DMS153 (cell line): ENCODE results near the gene EMP1.

Experiments used
- DNase-seq: peaks from one replicate; lab custom pipeline; 2025; lab: John Stamatoyannopoulos, UW

Gene EMP1

DNA sequence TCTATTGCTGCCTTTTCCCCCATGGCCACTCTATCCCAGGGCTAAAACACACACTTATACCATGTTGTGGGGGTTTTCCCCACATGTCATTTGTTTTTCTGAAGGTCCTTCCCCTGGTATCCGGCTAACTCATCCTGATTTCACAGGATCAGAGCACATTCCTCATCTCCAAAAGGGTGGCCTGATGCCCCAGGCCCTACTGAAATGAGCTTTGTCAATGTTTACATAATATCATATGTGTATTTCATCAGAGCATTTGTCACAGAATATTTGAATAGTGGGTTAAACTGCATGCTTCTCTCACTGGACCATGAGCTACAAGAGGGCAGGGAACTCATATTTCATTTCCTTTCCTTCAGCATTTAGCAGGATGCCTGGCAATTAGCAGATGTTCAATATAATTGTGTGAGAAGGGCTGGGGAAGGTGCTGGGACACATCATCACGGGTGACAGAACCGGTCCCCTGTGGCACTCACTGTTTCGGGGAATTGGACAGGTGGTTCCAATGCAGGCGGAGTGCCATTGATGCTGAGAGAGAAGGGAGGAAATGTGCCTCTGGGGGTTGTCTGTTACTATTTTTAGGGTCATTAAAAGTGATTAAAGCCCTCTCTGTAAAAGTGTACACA is 26.8 kb downstream of the EMP1 start:
- no peak for DNase-seq

DNA sequence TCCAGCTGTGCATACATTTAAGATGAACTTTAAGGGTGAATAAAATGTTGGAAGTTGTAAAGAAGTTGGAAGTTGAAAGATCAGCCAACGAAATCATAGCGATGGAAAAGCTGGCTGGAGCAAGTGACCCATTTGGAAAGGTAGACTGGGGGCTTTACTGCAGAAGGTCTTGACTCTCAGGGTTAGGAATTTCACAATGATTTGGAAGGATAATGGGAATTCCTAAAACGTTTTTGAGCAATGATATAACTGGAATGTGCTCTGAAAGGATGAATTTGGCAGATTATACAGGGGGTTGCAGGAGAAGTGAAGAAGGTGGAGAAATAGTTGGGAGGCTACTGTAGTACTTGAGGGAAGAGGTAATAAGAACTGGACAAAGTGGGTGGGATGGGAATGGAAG is 27.4 kb downstream of the EMP1 start:
- no peak for DNase-seq

DNA sequence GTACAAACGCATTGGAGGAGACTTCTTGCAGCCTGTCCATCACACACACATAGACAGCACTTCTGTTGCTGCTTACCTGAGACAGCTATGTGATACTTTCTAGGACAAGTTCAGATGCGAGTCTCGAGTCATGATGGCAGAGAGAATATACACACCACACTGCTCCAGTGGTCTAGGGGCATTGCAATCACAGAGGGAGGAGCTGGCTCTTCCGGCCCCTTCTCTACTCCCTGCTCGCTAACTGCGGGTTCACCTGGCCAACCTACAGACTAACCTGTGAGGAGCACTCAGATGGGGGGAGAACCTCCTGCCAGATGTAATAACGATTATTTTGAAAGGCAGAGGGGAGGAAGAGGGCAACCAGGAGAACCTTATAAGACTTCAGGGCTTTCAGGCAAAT is 30.7 kb downstream of the EMP1 start:
- no peak for DNase-seq

DNA sequence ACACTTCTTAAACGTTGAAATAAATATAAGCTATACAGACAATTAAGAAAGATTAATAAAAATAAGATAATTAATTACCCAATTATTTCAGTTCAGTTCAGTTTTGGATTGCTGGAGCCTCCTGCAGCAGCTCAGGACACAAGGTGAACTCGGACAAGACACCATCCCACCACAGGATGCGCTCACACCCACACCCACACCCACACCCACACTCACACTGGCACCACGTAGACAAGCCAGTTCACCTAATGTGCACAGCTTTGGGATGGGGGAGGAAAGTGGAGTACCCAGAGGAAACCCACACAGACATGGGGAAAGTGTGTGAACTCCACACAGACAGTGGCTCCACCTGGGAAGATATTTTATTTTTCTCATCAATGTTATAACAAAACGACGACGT is 32.1 kb downstream of the EMP1 start:
- no peak for DNase-seq

DNA sequence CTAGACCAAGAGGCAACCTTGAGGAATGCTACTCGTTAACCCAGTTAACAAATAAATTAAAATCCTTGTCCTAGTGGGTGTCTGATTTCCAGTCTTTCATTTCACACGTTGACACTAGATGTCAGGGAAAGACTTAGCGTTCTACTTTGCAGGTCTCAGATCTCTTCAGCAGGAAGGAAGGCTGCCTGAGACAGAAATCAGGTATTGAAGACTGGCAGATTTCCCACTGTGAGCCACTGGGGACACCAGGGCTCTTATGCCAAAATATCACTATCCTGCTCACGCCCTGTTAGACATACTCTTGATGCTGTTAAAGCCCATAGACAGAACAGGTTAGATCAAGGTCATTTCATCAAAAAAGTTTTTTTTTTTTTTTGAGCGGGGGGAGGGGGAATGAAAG is 33.0 kb downstream of the EMP1 start:
- no peak for DNase-seq

DNA sequence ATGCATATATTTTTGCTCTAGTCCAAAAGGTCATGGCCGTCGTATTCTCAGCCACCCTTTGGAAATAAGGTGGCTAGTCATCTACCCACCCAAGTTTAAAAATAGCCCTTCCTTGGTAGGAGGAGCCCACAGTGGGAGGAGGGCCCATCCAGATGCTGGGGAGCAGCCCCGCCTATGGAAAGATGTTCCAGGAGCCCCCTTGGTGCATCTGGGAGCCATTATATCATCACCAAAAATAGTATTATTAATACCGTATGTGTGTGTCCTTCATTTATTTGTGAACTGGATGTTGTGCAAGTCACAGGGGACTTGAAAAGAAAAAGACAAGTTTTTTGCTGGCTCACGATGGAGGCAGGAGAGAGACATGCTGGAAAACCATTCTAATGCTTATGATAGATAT is 34.0 kb downstream of the EMP1 start:
- no peak for DNase-seq

DNA sequence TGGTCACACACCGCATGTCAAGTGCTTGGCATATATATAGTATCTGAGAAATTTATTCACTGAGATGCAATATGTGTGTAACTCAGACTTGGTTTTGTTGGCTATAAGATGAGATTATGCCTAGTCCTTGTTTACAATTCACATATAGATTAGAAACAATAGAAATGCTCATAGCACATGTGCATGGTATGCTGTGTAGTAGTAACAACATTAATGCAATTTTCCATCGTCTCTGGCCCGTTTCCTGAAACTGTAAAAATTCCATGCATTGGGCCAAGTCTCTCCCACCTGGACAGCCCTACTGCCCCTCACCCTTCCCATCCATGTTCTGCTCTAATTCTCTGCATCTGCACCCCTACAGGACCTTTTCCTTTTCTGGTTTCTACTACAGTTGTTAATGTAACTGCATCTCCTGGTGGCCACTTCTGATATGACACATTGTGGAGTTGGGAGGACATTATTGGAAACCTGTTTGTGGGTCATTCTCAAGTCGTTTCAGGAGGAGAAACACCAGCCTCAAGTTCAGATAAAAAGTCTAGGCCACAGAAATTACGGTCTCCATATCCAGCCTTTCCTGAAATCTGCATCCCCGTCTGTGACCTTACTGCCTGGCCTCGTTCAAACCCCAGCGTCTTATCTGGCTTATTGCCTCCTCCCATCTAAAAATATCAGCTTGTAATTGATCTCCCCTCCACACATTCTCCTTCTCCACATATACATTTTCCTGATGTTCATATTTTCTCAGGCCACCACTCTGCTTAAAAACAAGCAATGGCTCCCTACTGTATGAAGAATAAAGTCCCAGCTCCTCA is 37.5 kb downstream of the EMP1 start:
- peak; percentile 8 for DNase-seq

DNA sequence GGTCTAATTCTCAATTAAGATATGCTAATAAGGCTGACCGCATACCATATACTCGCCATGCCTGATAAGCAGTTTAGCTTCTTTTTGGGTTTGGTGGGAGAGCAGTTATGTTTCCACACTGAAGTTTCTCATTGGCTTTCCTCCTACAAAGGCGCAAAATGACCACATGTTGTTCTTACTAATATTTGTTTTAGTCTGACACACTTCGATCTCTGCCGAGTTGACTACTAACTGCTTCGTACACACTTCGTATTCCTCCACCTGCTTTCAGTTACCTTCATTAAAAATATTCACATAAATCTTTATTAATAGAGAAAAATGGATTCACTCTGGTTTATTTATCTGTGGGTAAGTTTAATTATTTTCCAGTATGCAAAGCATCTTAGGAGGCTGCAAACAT is 41.7 kb downstream of the EMP1 start:
- DNase-seq: no peak

DNA sequence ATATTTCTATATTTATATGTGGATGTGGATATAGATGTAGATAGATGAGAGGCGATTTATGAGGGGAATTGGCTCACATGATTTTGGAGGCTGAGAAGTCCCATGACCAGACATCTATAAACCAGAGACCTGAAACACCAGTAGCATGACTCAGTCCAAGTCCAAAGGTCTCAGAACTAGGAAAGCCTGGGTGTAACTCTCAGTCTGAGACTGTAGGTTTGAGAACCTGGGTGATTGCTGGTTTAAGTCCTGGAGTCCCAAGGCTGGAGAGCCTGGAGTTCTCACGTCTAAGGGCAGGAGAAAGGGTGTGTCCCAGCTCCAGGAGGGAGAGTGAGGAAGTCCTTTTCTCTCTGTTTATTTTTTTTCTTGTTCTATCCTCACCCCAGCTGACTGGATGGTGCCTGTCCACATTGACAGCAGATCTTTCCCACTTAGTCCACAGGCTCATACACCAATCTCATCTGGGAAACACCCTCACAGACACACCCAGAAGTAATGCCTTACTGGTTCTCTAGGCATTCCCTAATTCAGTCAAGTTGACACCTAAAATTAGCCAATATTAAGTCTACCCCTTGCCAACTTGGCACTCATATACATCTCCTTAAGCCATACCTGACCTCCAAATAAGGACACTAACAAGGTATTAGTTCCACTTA is 45.4 kb downstream of the EMP1 start:
- no peak for DNase-seq

DNA sequence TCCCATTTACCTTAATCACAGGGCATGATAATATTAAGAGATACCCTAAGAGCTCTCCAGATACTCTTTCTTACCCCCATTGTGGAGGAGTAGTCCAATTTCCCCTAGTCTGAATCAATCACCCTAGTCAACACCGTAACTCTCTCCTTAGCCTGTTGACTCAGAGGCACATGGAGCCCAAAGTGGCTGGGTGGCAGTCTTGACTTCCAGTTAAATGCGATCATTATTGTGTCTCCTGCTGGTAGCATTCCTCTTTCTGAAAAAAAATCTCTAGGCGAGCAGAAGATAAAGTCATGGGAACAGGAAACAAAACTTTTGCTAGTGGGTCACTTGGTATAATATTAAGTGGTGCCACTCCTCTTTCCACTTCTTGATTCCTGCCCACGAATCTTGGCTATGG is 46.4 kb downstream of the EMP1 start:
- no peak for DNase-seq

DNA sequence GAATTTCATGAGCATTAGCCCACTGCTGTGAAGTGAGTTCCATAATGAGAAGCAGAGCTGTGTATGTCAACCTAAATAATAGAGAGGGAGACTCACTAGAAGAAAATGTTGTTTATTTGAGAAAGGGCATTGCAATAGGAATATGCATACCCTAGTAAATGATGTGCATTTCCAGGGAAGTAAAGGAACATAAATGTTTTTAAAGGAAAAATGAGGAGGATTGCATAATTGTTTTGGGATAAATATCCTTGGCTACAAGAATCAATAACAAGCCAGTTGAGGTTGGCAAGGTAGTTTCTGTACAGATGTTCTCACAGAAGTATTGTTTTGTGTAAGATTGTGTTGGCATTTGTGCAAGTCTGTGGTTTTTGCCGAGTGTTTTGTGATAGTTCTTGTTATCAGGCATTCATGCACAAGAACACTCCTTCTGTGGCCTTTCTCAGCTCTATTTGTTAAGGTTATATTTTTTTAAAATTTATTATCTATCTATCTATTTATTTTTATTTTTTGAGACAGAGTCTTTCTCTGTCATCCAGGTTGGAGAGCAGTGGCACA is 47.1 kb downstream of the EMP1 start:
- DNase-seq: no peak

DNA sequence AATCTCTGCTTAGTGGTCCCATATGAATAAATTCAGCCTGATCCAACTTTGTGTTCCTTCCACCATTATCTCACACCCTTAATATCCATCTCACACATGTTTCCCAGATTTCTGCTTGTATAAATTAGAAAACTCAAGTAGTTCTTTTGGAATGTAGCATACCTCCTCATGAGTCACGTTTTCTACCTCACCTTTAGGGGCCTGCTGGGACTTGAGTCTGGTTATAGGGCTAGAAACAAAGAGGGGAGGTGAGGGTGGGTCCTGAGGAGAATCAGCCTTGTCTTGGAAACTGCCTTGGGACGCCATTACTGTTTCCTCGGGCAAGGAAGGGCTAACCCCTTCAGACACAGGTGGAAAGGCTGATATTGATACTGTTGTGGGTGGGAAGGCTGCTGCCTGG is 51.1 kb downstream of the EMP1 start:
- DNase-seq: no peak

DNA sequence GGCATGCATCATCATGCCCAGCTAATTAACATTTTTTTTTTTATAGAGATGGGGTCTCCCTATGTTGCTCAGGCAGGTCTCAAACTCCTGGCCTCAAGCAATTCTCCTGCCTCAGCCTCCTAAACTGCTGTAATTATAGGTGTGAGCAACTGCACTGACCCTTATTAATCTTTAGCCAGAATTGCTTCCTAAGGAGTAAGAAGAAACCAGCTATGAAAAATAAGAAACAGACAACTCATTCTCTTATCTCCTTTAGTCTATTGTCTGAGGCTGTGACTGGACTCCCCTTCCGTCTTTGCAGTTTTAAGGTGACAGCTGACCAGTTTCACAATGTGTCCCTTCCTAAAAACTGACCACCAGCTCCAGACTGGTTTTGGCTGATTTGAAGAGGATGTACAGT is 52.4 kb downstream of the EMP1 start:
- no peak for DNase-seq

DNA sequence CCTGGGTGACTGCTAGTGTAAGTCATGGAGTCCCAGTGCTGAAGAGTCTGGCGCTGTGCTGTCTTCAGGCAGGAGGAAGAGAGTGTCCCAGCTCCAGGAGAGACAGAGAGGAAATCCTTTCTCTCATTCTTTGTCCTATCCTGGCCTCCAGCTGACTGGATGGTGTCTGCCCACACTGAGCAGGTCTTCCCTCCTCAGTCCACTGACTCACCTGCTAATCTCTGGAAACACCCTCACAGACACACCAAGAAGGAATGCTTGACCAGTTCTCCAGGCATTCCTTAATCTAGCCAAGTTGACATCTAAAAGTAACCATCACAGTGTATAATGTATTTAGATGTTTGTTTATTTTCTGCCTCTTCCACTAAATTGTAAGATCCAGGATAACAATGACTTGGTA is 53.9 kb downstream of the EMP1 start:
- no peak for DNase-seq

DNA sequence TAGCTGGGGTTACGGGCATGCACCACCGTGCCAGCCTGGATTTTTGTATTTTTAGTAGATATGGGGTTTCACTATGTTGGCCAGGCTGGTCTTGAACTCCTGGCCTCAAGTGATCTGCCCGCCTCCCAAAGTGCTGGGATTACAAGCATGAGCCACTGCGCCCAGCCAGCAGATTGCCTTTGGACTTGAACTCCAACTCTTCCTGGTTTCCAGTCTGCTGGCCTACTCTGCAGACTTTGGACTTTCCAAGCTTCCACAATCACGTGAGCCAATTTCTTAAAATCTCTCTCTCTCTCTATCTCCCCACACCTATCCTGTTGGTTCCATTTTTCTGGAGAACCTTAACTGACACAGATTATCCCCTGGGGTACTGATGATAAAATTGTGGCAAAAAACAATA is 55.0 kb downstream of the EMP1 start:
- DNase-seq: no peak

DNA sequence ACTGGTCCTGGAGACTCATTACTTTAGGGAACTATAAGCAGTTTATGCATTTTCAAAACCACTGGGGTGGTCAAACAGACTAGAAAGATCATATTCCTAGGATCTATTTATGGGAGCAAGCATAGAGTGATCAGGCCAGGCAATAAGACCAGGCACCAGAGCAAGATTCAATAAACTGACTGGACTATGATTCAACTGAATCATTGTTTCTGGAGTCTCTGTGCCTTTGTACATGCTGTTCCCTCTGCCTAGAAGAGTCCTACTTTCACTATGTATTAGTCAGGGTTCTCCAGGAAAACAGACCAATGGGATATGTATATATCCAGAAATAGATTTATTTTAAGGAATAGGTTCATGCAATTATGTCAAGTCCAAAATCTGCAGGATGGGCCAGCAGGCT is 55.5 kb downstream of the EMP1 start:
- DNase-seq: no peak

DNA sequence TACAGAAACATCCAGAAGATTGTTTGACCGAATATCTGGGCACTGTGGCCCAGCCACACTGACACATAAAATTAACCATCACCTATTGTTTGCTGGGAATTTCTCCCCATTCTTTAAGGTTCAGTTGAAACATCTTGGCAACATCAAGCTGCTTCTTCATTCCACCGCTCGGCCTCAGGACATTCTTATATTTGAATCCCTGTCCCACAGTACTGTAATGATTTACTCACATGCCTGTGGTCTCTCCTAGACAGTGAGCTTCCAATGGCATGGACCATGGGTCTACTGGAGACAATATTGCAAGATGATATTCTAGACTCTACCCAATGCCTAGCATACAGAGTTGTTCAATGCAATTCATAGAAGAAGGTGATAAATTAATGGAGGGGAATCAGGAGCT is 56.1 kb downstream of the EMP1 start:
- DNase-seq: no peak

DNA sequence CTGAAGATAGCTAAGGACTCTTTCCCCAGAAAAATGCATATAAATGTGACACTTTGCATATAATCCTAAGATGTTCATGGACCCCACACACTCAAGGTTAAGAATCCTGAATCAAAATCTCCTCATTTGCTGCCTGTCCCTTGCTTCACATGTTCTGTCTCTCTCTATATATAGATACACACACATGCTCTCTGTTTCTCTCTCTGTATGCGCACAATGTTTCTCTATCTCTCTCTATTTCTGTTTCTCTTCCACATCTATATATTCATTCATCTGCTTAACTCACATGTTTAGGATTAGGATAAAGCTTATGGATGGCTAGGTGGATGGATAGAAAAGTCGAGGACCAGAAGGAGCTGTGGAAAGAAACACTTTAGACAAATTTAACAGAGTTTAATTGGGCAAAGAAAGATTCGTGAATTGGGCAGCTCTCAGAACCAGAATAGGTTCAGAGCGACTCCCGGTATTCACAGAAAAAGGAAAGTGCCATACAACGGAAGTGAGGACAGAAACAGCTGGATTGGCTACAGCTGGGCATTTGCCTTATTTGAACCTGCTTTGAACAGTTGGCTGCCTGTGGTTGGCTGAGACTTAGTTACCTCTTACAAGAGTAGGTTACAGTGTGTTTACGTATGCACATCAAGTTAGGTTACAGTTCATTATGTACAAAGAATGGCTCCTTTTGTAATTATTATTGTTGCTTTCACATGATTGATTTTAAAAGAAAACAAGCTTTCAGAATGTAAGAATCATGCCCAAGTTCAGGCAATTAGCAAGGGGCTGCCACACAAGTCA is 57.6 kb downstream of the EMP1 start:
- no peak for DNase-seq

DNA sequence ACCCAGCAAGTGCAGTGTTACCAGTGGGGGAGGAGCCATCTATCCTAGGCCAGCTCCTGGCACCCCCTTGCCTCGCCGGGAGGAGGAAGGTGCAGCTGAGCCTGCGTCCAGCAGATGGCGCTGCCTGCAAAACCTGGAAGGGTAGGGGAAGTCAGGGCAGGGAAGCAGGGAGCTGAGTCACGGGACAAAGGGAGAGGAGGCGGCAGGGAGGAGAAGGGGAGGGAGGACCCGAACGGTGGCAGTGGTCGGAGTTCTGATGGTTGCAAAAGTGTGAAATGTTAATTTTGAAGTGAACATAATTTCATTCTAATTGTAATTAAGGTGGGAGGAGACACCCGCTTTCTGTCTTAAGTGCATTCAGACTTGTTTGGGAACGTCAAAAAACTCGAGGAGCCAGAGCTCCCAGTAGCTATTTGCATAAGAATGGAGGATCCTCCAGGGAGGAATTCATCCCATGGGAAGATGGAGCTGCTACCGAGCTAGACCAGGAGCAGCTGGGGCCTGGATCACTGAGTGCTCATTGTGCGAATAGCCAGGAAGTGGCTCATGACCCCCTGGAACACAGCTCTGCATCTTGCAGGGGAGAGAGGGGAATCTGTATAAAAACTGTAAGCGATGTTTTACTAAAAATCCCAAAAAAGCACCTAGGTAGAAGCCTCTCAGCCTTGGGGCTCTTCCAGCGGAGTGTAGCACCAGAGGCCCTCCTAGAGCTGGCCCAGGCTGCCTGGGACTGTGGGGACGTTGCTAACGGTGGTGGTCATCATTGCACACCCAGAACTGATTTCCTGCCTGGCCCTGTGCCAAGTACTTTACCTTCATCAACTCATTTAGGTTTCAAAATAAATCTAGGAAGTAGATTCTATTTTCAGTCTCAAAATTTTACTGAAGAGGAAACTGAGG is 59.5 kb downstream of the EMP1 start:
- peak; percentile 91 for DNase-seq

DNA sequence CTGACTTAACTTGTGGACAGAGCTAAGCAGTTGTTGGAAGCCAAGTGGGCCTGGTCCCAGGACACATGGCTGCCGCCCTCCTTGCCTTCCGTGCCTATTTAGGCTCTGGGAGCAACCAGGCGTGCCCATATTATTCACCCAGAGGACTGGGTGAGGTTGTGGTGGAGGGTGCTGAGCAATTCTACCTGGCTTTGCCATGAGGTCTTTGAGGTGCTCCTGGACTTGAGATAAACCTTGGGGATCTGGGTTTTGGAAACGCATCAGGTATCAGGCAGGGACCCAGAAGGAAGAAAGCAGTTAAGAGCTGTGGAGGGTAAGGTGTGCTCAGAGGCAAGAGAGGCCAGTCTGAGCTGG is 60.1 kb downstream of the EMP1 start:
- DNase-seq: no peak

DNA sequence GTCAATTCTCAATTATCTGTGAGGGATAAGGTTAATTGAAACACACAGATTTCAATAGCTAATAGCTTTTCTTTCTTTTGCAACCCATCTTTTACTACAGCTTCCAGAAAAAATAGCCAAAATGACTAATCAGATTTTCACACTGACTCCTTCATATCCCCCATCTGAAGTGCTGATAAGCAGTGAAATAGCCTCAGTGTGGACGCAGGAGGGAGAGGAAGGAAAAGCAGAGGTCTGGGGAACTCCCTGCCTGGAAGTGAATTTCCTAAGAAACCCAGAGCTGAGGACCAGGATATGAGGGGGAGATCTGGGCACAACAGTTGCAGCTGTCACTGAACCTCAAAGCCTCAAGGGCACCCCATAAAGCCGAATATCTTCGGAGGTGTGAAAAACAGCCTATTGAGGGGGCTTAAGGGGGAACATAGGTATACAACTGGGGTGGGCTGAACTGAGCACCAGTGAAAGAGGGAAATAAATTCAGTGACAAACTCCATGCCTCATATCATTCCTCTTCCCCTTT is 60.9 kb downstream of the EMP1 start:
- DNase-seq: no peak
